HCT116 (cell line): Measurements from ENCODE around the gene RAP1GAP2. TPM values are rescaled to one million over a fixed set of nuclear protein-coding genes. Genes with fewer than 3 reads are reported as not detected.

Experiments used
- ATAC-seq: fragments of 200-7000 bp; cut with Tn5 transposase; 2 replicates; pipeline ENCODE4 v1.9.1; 2020; ENCODE audit warnings: mild to moderate bottlenecking, moderate library complexity
- BruUV-seq: library from RNA; stranded (reverse); fragments of 400-500 nt; replicated peaks from 2 replicates; lab custom pipeline; 2021; lab: Mats Ljungman, UMichigan
- CTCF ChIA-PET: fragments of 300-600 bp; sonication (Branson Sonifier 250); formaldehyde crosslinking; loops from one replicate; lab custom pipeline; 2021; ENCODE audit warnings: antibody characterized with exemption; lab: Charles Lee
- POLR2A ChIA-PET: fragments of 300-600, 350-600 bp; sonication (Branson Sonifier 250); formaldehyde crosslinking; loops from one replicate; lab custom pipeline; 2021; ENCODE audit warnings: antibody characterized with exemption; lab: Charles Lee
- RAD21 ChIA-PET, 2 experiments: fragments of 300-600 bp; sonication (Branson Sonifier 250); formaldehyde crosslinking; loops; one replicate each; lab custom pipeline; 2023; ENCODE audit warnings: low total read pairs in 2 of 2; ENCODE audit not compliant: uncharacterized antibody in 2 of 2, unreplicated experiment in 2 of 2, low non-redundant PET in 1 of 2; lab: Charles Lee
- DNase-seq: peaks from one replicate; pipeline ENCODE4 v3.0.0-alpha.2; 2010; ENCODE audit warnings: low read depth, low spot score
- H2AFZ ChIP-seq: fragments of 200-600 bp; shearing (Covaris generic), sonication (generic); 2 replicates; pipeline ENCODE4 v1.6.1; 2017; ENCODE audit warnings: low read depth, mixed run types, mixed read lengths, antibody characterized with exemption, low read length; ENCODE audit not compliant: poor library complexity, severe bottlenecking
- H3K27ac ChIP-seq: 2 replicates; pipeline ENCODE4 v1.5.1; 2012; ENCODE audit warnings: low read depth, low read length
- H3K27me3 ChIP-seq: fragments of 200-600 bp; sonication (generic); 2 replicates; pipeline ENCODE4 v1.6.1; 2016; ENCODE audit warnings: mixed run types, low read length, mixed read lengths; ENCODE audit not compliant: insufficient read depth
- H3K36me3 ChIP-seq, 2 experiments: fragments of 200-500 bp in 1 of 2; fragments of 200-600 bp in 1 of 2; sonication (Bioruptor generic) in 1 of 2; sonication (generic) in 1 of 2; 2 replicates each; pipeline versions ENCODE4 v1.5.1 to v1.6.1; 2014 to 2016; ENCODE audit warnings: low read length in 2 of 2, inconsistent platforms in 1 of 2, mixed read lengths in 1 of 2, mixed run types in 1 of 2; ENCODE audit not compliant: insufficient read depth in 2 of 2, control insufficient read depth in 1 of 2
- H3K4me1 ChIP-seq, 2 experiments: fragments of 200-600 bp in 1 of 2; sonication (generic) in 1 of 2; 2 replicates each; pipeline versions ENCODE4 v1.5.1 to v1.6.1; 2012 to 2017; ENCODE audit warnings: low read length in 2 of 2, inconsistent platforms in 1 of 2, mild to moderate bottlenecking in 1 of 2, mixed read lengths in 1 of 2, mixed run types in 1 of 2, moderate library complexity in 1 of 2; ENCODE audit not compliant: insufficient read depth in 2 of 2, control insufficient read depth in 1 of 2
- H3K4me2 ChIP-seq: fragments of 200-600 bp; sonication (generic); 2 replicates; pipeline ENCODE4 v1.6.1; 2017; ENCODE audit warnings: mixed run types, low read length, mixed read lengths
- H3K4me3 ChIP-seq, 2 experiments: fragments of 200-600 bp in 1 of 2; sonication (generic) in 1 of 2; replicated peaks in 1 of 2; 2 replicates each; pipeline ENCODE4 v1.5.1; 2011 to 2016; ENCODE audit warnings: low read length in 2 of 2, control low read depth in 1 of 2, low read depth in 1 of 2, mild to moderate bottlenecking in 1 of 2, mixed read lengths in 1 of 2, mixed run types in 1 of 2
- H3K79me2 ChIP-seq: fragments of 200-600 bp; sonication (generic); 2 replicates; pipeline ENCODE4 v1.6.1; 2017; ENCODE audit warnings: mild to moderate bottlenecking, mixed run types, low read length, moderate library complexity, mixed read lengths; ENCODE audit not compliant: insufficient read depth
- H3K9ac ChIP-seq: fragments of 200-600 bp; sonication (generic); 2 replicates; pipeline ENCODE4 v1.6.1; 2016; ENCODE audit warnings: low read length, mixed read lengths
- H3K9me2 ChIP-seq: fragments of 200-600 bp; sonication (generic), shearing (Covaris generic); 2 replicates; pipeline ENCODE4 v1.6.1; 2017; ENCODE audit warnings: mixed run types, mild to moderate bottlenecking, moderate library complexity; ENCODE audit not compliant: insufficient read depth
- H3K9me3 ChIP-seq, 2 experiments: fragments of 200-500 bp in 1 of 2; fragments of 200-600 bp in 1 of 2; sonication (Bioruptor generic) in 1 of 2; sonication (generic) in 1 of 2; 2 replicates each; pipeline ENCODE4 v1.6.1; 2014 to 2017; ENCODE audit warnings: low read length in 2 of 2, mixed read lengths in 2 of 2, inconsistent platforms in 1 of 2, low read depth in 1 of 2, mild to moderate bottlenecking in 1 of 2, mixed run types in 1 of 2, moderate library complexity in 1 of 2; ENCODE audit not compliant: control insufficient read depth in 1 of 2, insufficient read depth in 1 of 2
- H4K20me1 ChIP-seq: fragments of 200-600 bp; sonication (generic), shearing (Covaris generic); 2 replicates; pipeline ENCODE4 v1.6.1; 2017; ENCODE audit warnings: mixed run types, mild to moderate bottlenecking, moderate library complexity; ENCODE audit not compliant: insufficient read depth
- CBX3 ChIP-seq: IDR thresholded peaks from 2 replicates; pipeline ENCODE4 v1.6.1; 2012; ENCODE audit warnings: low read depth
- ELF1 ChIP-seq: IDR thresholded peaks from 2 replicates; pipeline ENCODE4 v1.6.1; 2012; ENCODE audit warnings: low read depth, borderline replicate concordance
- EZH2 ChIP-seq: fragments of 200-600 bp; sonication (generic); IDR thresholded peaks from 2 replicates; pipeline ENCODE4 v1.6.1; 2017; ENCODE audit warnings: antibody characterized with exemption, mixed run types
- EZH2phosphoT487 ChIP-seq: fragments of 200-600 bp; IDR thresholded peaks from 2 replicates; pipeline ENCODE4 v1.6.1; 2018; ENCODE audit warnings: antibody characterized with exemption, borderline replicate concordance
- MAX ChIP-seq: IDR thresholded peaks from 2 replicates; pipeline ENCODE4 v1.6.1; 2012
- POLR2AphosphoS5 ChIP-seq: IDR thresholded peaks from 2 replicates; pipeline ENCODE4 v1.6.1; 2011; ENCODE audit warnings: mild to moderate bottlenecking, low read depth, low read length, moderate library complexity
- RAD21 ChIP-seq: IDR thresholded peaks from 2 replicates; pipeline ENCODE4 v1.6.1; 2012; ENCODE audit warnings: low read depth, mild to moderate bottlenecking
- TCF7L2 ChIP-seq: IDR thresholded peaks from 2 replicates; pipeline ENCODE4 v1.7.0; 2011; ENCODE audit warnings: borderline replicate concordance, inconsistent platforms; ENCODE audit not compliant: insufficient read depth, insufficient read length; ENCODE audit errors: extremely low read depth
- ZBTB33 ChIP-seq: IDR thresholded peaks from 2 replicates; pipeline ENCODE4 v1.6.1; 2011; ENCODE audit warnings: mild to moderate bottlenecking, low read length, moderate library complexity; ENCODE audit not compliant: insufficient replicate concordance; ENCODE audit errors: extremely low read depth
- ZFX ChIP-seq: fragments of 450-650 bp; IDR thresholded peaks from 2 replicates; pipeline ENCODE4 v1.6.1; 2017
- ZNF274 ChIP-seq: fragments of 200-500 bp; sonication (Bioruptor generic); IDR thresholded peaks from 2 replicates; pipeline ENCODE4 v1.6.1; 2014; ENCODE audit warnings: mild to moderate bottlenecking, low read depth, low read length, inconsistent platforms
- intact Hi-C: fragments of 100-400 bp; cut with micrococcal nuclease; formaldehyde crosslinking; loops from 2 replicates; pipeline ENCODE4 v1.10.0; 2022
- total RNA-seq: library from RNA; stranded (reverse); gene quantifications from one replicate; pipeline ENCODE4 v1.2.1, GENCODE V29; 2021; ENCODE audit not compliant: unreplicated experiment

Gene RAP1GAP2
- total RNA-seq, 1 experiment from 2014 or later, result 54.6 TPM

GRCh38 chr17:2814481-2815341, 18.5 kb downstream of the RAP1GAP2 start:
- POLR2A ChIA-PET, result no interaction called here
- H3K9me2 ChIP-seq, result no peaks in the 10 kb centered on the region
- RAD21 ChIA-PET, result no interaction called here
- H3K79me2 ChIP-seq, result no peaks in the 10 kb centered on the region
- intact Hi-C loops, result no loop called here
- DNase-seq, result no peak
- TF ChIP-seq EZH2phosphoT487 (no peak), POLR2AphosphoS5 (no peak), ZNF274 (no peak), TCF7L2 (no peak), EZH2 (no peak), ZBTB33 (no peak), CBX3 (no peak), ZFX (no peak), RAD21 (no peak), MAX (no peak), ELF1 (no peak)
- H3K4me1 ChIP-seq, result peaks cover 17 to 35% of the 10 kb centered on the region in 2 experiments
- CTCF ChIA-PET, result no interaction called here
- H3K9me3 ChIP-seq, result no peaks in the 10 kb centered on the region
- BruUV-seq, result no TSS peak
- ATAC-seq, result no peak
- no peaks in the 10 kb centered on the region for H3K27me3 ChIP-seq
- no peak overlapping the region for H3K4me3 ChIP-seq
- H3K9ac ChIP-seq, result no peak overlapping the region
- no peaks in the 10 kb centered on the region for H3K36me3 ChIP-seq
- no peak overlapping the region for H2AFZ ChIP-seq
- no peak overlapping the region for H3K4me2 ChIP-seq
- no peaks in the 10 kb centered on the region for H4K20me1 ChIP-seq
- H3K27ac ChIP-seq, result no peak overlapping the region
